H9 (cell line): ENCODE data around the gene POLN. TPM values are rescaled to one million over a fixed set of nuclear protein-coding genes. Genes with fewer than 3 reads are reported as not detected.

ENCODE experiments used
- DNase-seq: peaks from one replicate; pipeline ENCODE4 v3.0.0-alpha.2; 2017
- H2AFZ ChIP-seq: one replicate; pipeline ENCODE4 v1.6.1; 2013; ENCODE audit warnings: mild to moderate bottlenecking, low read length, control low read depth, moderate library complexity
- H2AK5ac ChIP-seq: 2 replicates; pipeline ENCODE4 v1.6.1; 2013; ENCODE audit warnings: low read length, control low read depth, mixed read lengths; ENCODE audit not compliant: insufficient read length
- H2BK120ac ChIP-seq: one replicate; pipeline ENCODE4 v1.6.1; 2013; ENCODE audit warnings: low read depth, mild to moderate bottlenecking, low read length, control low read depth, inconsistent platforms; ENCODE audit not compliant: poor library complexity, severe bottlenecking
- H2BK12ac ChIP-seq: 2 replicates; pipeline ENCODE4 v1.6.1; 2013; ENCODE audit warnings: low read length, control low read depth, mixed read lengths, low read depth; ENCODE audit not compliant: insufficient read length
- H2BK15ac ChIP-seq: 2 replicates; pipeline ENCODE4 v1.6.1; 2013; ENCODE audit warnings: low read depth, low read length, control low read depth
- H2BK20ac ChIP-seq: one replicate; pipeline ENCODE4 v1.6.1; 2013; ENCODE audit warnings: low read depth, mild to moderate bottlenecking, low read length, control low read depth, inconsistent platforms; ENCODE audit not compliant: poor library complexity, severe bottlenecking
- H2BK5ac ChIP-seq: 2 replicates; pipeline ENCODE4 v1.6.1; 2013; ENCODE audit warnings: low read length, control low read depth, mixed read lengths; ENCODE audit not compliant: insufficient read length
- H3K14ac ChIP-seq: 2 replicates; pipeline ENCODE4 v1.6.1; 2013; ENCODE audit warnings: low read length, control low read depth; ENCODE audit not compliant: insufficient read depth
- H3K18ac ChIP-seq: 2 replicates; pipeline ENCODE4 v1.6.1; 2013; ENCODE audit warnings: low read depth, mild to moderate bottlenecking, mixed read lengths, low read length, control low read depth; ENCODE audit not compliant: insufficient read length
- H3K23ac ChIP-seq: 2 replicates; pipeline ENCODE4 v1.6.1; 2013; ENCODE audit warnings: low read length, control low read depth, mixed read lengths, low read depth; ENCODE audit not compliant: insufficient read length
- H3K23me2 ChIP-seq: 2 replicates; pipeline ENCODE4 v1.6.1; 2013; ENCODE audit warnings: low read depth, mild to moderate bottlenecking, mixed read lengths, low read length, control low read depth; ENCODE audit not compliant: insufficient read length, poor library complexity, severe bottlenecking
- H3K27ac ChIP-seq: 2 replicates; pipeline ENCODE4 v1.5.1; 2013; ENCODE audit warnings: low read length, control low read depth, mixed read lengths, low read depth; ENCODE audit not compliant: insufficient read length
- H3K27me3 ChIP-seq: 2 replicates; pipeline ENCODE4 v1.6.1; 2013; ENCODE audit warnings: low read length, control low read depth, inconsistent platforms; ENCODE audit not compliant: insufficient read depth
- H3K4ac ChIP-seq: 2 replicates; pipeline ENCODE4 v1.6.1; 2013; ENCODE audit warnings: low read depth, mild to moderate bottlenecking, control low read depth, inconsistent platforms, low read length, moderate library complexity
- H3K4me1 ChIP-seq: 2 replicates; pipeline ENCODE4 v1.6.1; 2013; ENCODE audit warnings: low read length, control low read depth, inconsistent platforms; ENCODE audit not compliant: insufficient read depth
- H3K4me2 ChIP-seq: 2 replicates; pipeline ENCODE4 v1.6.1; 2013; ENCODE audit warnings: low read length, control low read depth, mixed read lengths; ENCODE audit not compliant: insufficient read length, insufficient read depth
- H3K56ac ChIP-seq: 2 replicates; pipeline ENCODE4 v1.6.1; 2013; ENCODE audit warnings: low read depth, mild to moderate bottlenecking, mixed read lengths, low read length, control low read depth; ENCODE audit not compliant: insufficient read length
- H3K79me1 ChIP-seq: 2 replicates; pipeline ENCODE4 v1.6.1; 2013; ENCODE audit warnings: low read depth, mild to moderate bottlenecking, moderate library complexity, low read length, control low read depth, inconsistent platforms; ENCODE audit not compliant: insufficient read depth, poor library complexity, severe bottlenecking
- H3K79me2 ChIP-seq: 2 replicates; pipeline ENCODE4 v1.6.1; 2013; ENCODE audit warnings: low read length, control low read depth, inconsistent platforms; ENCODE audit not compliant: insufficient read depth
- H3K9ac ChIP-seq: 2 replicates; pipeline ENCODE4 v1.6.1; 2013; ENCODE audit warnings: low read length, control low read depth, mixed read lengths; ENCODE audit not compliant: insufficient read length; ENCODE audit errors: extremely low read depth
- H3K9me3 ChIP-seq: one replicate; pipeline ENCODE4 v1.6.1; 2013; ENCODE audit warnings: low read depth, low read length, inconsistent platforms; ENCODE audit not compliant: control insufficient read depth
- H3T11ph ChIP-seq: one replicate; pipeline ENCODE4 v1.6.1; 2013; ENCODE audit warnings: mild to moderate bottlenecking, low read length, control low read depth, inconsistent platforms
- H4K20me1 ChIP-seq: one replicate; pipeline ENCODE4 v1.6.1; 2013; ENCODE audit not compliant: control insufficient read depth, insufficient read length, insufficient read depth
- H4K5ac ChIP-seq: 2 replicates; pipeline ENCODE4 v1.6.1; 2013; ENCODE audit warnings: low read depth, mild to moderate bottlenecking, mixed read lengths, low read length, control low read depth; ENCODE audit not compliant: insufficient read length
- H4K8ac ChIP-seq: replicated peaks from 2 replicates; pipeline ENCODE4 v1.6.1; 2013; ENCODE audit warnings: low read length, control low read depth, mixed read lengths, low read depth; ENCODE audit not compliant: insufficient read length
- H4K91ac ChIP-seq: 2 replicates; pipeline ENCODE4 v1.6.1; 2013; ENCODE audit warnings: low read depth, mild to moderate bottlenecking, moderate library complexity, mixed read lengths, low read length, control low read depth; ENCODE audit not compliant: insufficient read length
- H3K27ac Mint-ChIP-seq, 3 experiments: 2 replicates in 2 of 3; 3 replicates in 1 of 3; pipeline ENCODE4 v1.8.0; 2020 to 2021; ENCODE audit warnings: mixed read lengths in 3 of 3, mild to moderate bottlenecking in 1 of 3, moderate library complexity in 1 of 3
- H3K27me3 Mint-ChIP-seq: 2 replicates; pipeline ENCODE4 v1.8.0; 2021; ENCODE audit warnings: low read depth, mild to moderate bottlenecking, moderate library complexity, mixed read lengths
- H3K36me3 Mint-ChIP-seq, 3 experiments: 2 replicates in 2 of 3; 3 replicates in 1 of 3; pipeline ENCODE4 v1.8.0; 2020 to 2021; ENCODE audit warnings: low read depth in 3 of 3, mixed read lengths in 3 of 3; ENCODE audit not compliant: insufficient read depth in 1 of 3
- H3K4me1 Mint-ChIP-seq, 2 experiments: 2 replicates each; pipeline ENCODE4 v1.8.0; 2020; ENCODE audit warnings: mixed read lengths in 2 of 2
- H3K4me3 Mint-ChIP-seq, 2 experiments: 2 replicates in 1 of 2; 3 replicates in 1 of 2; pipeline ENCODE4 v1.8.0; 2020 to 2021; ENCODE audit warnings: mild to moderate bottlenecking in 2 of 2, mixed read lengths in 2 of 2, moderate library complexity in 1 of 2
- H3K9me3 Mint-ChIP-seq, 2 experiments: 2 replicates in 1 of 2; 3 replicates in 1 of 2; pipeline ENCODE4 v1.8.0; 2020; ENCODE audit warnings: mild to moderate bottlenecking in 2 of 2, mixed read lengths in 2 of 2, moderate library complexity in 1 of 2
- WGBS: extraction: QIAGEN DNeasy Blood & Tissue Kit; methylation state at CpG from one replicate; pipeline ENCODE4 v1.1.7; 2013; ENCODE audit warnings: missing lambda C conversion rate, low lambda C conversion rate, mixed read lengths; ENCODE audit not compliant: insufficient read length; ENCODE audit errors: extremely low coverage; 5-methylcytosine and 5-hydroxymethylcytosine counted together
- total RNA-seq: library from RNA; stranded (reverse); gene quantifications from 2 replicates; pipeline ENCODE4 v1.2.1, GENCODE V29; 2021
- TF ChIP-seq, protein P1 (sequence below): fragments of 200-600 bp; sonication (generic); conservative IDR thresholded peaks from 3 replicates; pipeline ENCODE4 v1.8.0; 2021; ENCODE audit warnings: antibody characterized with exemption, mild to moderate bottlenecking

POLN gene
- total RNA-seq, 1 experiment from 2014 or later: 0.74 TPM

DNA sequence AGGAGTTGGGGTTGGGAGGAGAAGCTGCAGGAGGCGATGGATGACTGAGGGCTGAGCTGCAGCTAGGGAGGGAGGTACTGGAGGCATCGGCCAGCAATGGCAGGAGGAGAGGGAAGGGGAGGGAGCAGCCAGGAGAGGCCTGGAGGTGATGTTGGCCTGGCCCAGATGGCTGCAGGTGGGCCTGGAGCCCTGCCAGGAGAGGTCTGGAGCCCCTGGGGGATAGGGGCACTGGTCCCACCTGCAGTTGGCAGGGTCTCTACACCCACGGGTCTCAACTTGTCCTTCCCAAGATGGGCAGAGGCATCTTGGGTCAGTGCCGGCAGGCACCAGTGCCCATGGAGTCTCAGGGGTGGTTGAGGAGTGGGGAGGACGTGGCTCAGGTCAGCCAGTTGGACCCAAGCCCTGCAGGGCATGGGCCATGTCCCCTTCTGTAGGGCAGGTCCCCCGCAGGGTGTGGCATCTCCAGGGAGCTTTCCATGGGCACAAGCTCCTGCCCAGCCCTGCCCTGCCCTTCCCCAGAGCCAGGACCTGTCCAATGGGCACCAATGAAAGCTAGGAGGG, 22.6 kb upstream of the POLN start:
- TF ChIP-seq, protein P1, sequence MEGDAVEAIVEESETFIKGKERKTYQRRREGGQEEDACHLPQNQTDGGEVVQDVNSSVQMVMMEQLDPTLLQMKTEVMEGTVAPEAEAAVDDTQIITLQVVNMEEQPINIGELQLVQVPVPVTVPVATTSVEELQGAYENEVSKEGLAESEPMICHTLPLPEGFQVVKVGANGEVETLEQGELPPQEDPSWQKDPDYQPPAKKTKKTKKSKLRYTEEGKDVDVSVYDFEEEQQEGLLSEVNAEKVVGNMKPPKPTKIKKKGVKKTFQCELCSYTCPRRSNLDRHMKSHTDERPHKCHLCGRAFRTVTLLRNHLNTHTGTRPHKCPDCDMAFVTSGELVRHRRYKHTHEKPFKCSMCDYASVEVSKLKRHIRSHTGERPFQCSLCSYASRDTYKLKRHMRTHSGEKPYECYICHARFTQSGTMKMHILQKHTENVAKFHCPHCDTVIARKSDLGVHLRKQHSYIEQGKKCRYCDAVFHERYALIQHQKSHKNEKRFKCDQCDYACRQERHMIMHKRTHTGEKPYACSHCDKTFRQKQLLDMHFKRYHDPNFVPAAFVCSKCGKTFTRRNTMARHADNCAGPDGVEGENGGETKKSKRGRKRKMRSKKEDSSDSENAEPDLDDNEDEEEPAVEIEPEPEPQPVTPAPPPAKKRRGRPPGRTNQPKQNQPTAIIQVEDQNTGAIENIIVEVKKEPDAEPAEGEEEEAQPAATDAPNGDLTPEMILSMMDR: no peak
- Histone ChIP-seq H4K20me1 (no peaks in the 10 kb centered on the region), H3K27me3 (no peaks in the 10 kb centered on the region), H3K79me1 (no peaks in the 10 kb centered on the region), H2BK5ac (no peak overlapping the region), H4K91ac (no peak overlapping the region), H4K8ac (no peak overlapping the region), H3K9ac (no peak overlapping the region), H3K4me2 (no peak overlapping the region), H3K9me3 (no peaks in the 10 kb centered on the region), H2AK5ac (no peak overlapping the region), H4K5ac (no peak overlapping the region), H3K79me2 (no peaks in the 10 kb centered on the region), H3K14ac (no peak overlapping the region), H3K18ac (no peak overlapping the region), H3K23ac (no peak overlapping the region), H3K27ac (no peak overlapping the region), H3K56ac (no peak overlapping the region), H3T11ph (no peak overlapping the region), H2AFZ (no peak overlapping the region), H2BK12ac (no peak overlapping the region), H3K4me1 (peaks cover 2% of the 10 kb centered on the region; the same call in 1 of the 2 replicates), H2BK20ac (no peak overlapping the region), H3K23me2 (peaks cover 9% of the 10 kb centered on the region), H2BK15ac (no peak overlapping the region), H2BK120ac (no peak overlapping the region), H3K4ac (no peak overlapping the region)
- Mint-ChIP-seq H3K27me3 (no peaks in the 10 kb centered on the region), H3K4me1 (peaks cover 14 to 23% of the 10 kb centered on the region in 2 experiments), H3K27ac (no peak overlapping the region; a peak in 1 of 7 replicates), H3K36me3 (no peaks in the 10 kb centered on the region), H3K4me3 (no peak overlapping the region), H3K9me3 (no peaks in the 10 kb centered on the region)
- no peak for DNase-seq
- no CpG with 5 or more reads among the region's 6 CpGs for WGBS
